CD14-positive monocyte (primary cell): ENCODE results near the gene TSHZ3. TPM values are rescaled to one million over a fixed set of nuclear protein-coding genes. Genes with fewer than 3 reads are reported as not detected.

ENCODE experiments used
- DNase-seq, 3 donors: peaks; one replicate each; pipeline ENCODE4 v3.0.0-alpha.2; 2011 to 2022
- H2AFZ ChIP-seq: 2 replicates; pipeline ENCODE4 v1.6.0; 2012; ENCODE audit warnings: mild to moderate bottlenecking, low read depth, low read length, inconsistent platforms; ENCODE audit not compliant: insufficient read depth, poor library complexity, severe bottlenecking
- H3K27ac ChIP-seq, 2 donors: 1 replicate in 1 of 2; 2 replicates in 1 of 2; pipeline ENCODE4 v1.5.1; 2012 to 2013; ENCODE audit warnings: low read length in 2 of 2, control low read depth in 1 of 2, inconsistent platforms in 1 of 2, low read depth in 1 of 2, mild to moderate bottlenecking in 1 of 2
- H3K27me3 ChIP-seq, 2 donors: one replicate each; pipeline versions ENCODE4 v1.6.0 to v1.6.1; 2011 to 2013; ENCODE audit warnings: low read length in 2 of 2; ENCODE audit not compliant: control insufficient read depth in 2 of 2, insufficient read depth in 2 of 2
- H3K36me3 ChIP-seq, 2 donors: replicated peaks in 1 of 2; 1 replicate in 1 of 2; 2 replicates in 1 of 2; pipeline versions ENCODE4 v1.5.1 to v1.6.1; 2012 to 2013; ENCODE audit warnings: low read length in 2 of 2, control low read depth in 1 of 2, inconsistent platforms in 1 of 2, mild to moderate bottlenecking in 1 of 2; ENCODE audit not compliant: insufficient read depth in 2 of 2, control insufficient read depth in 1 of 2
- H3K4me1 ChIP-seq, 2 donors: 1 replicate in 1 of 2; 2 replicates in 1 of 2; pipeline versions ENCODE4 v1.5.1 to v1.6.1; 2012 to 2013; ENCODE audit warnings: low read length in 2 of 2, control low read depth in 1 of 2, inconsistent platforms in 1 of 2, mild to moderate bottlenecking in 1 of 2, moderate library complexity in 1 of 2; ENCODE audit not compliant: insufficient read depth in 2 of 2, control insufficient read depth in 1 of 2
- H3K4me2 ChIP-seq: replicated peaks from 2 replicates; pipeline ENCODE3; 2012; ENCODE audit warnings: low read length, moderate library complexity, mild to moderate bottlenecking; ENCODE audit not compliant: poor library complexity, severe bottlenecking; ENCODE audit errors: extremely low read depth
- H3K4me3 ChIP-seq, 3 experiments: fragments of 200-600 bp in 1 of 3; sonication (generic) in 1 of 3; replicated peaks in 1 of 3; 1 replicate in 2 of 3; 2 replicates in 1 of 3; pipeline ENCODE4 v1.5.1; 2011 to 2013; ENCODE audit warnings: low read length in 3 of 3, mild to moderate bottlenecking in 3 of 3, control low read depth in 2 of 3, low read depth in 2 of 3, inconsistent platforms in 1 of 3, moderate library complexity in 1 of 3
- H3K79me2 ChIP-seq: 2 replicates; pipeline ENCODE4 v1.6.0; 2012; ENCODE audit warnings: mild to moderate bottlenecking, control low read depth, inconsistent platforms, low read length, moderate library complexity; ENCODE audit not compliant: insufficient read depth
- H3K9ac ChIP-seq: 2 replicates; pipeline ENCODE4 v1.6.0; 2017; ENCODE audit warnings: low read length, mild to moderate bottlenecking; ENCODE audit not compliant: insufficient read depth, poor library complexity, severe bottlenecking
- H3K9me3 ChIP-seq, 2 donors: replicated peaks in 1 of 2; 1 replicate in 1 of 2; 2 replicates in 1 of 2; pipeline versions ENCODE4 v1.5.1 to v1.6.1; 2012 to 2013; ENCODE audit warnings: low read length in 2 of 2, control low read depth in 1 of 2; ENCODE audit not compliant: control insufficient read depth in 1 of 2, insufficient read depth in 1 of 2
- H4K20me1 ChIP-seq: 2 replicates; pipeline ENCODE4 v1.6.0; 2012; ENCODE audit warnings: mild to moderate bottlenecking, low read length, control low read depth, moderate library complexity; ENCODE audit not compliant: insufficient read depth
- H3K27ac Mint-ChIP-seq, 7 donors: one replicate each; pipeline ENCODE4 v1.8.0; 2020; ENCODE audit warnings: mild to moderate bottlenecking in 7 of 7, mixed read lengths in 7 of 7, moderate library complexity in 6 of 7, inconsistent platforms in 2 of 7
- H3K27me3 Mint-ChIP-seq, 3 donors: one replicate each; pipeline ENCODE4 v1.8.0; 2021 to 2022; ENCODE audit warnings: low read depth in 3 of 3, mild to moderate bottlenecking in 3 of 3, mixed read lengths in 3 of 3, moderate library complexity in 3 of 3, inconsistent platforms in 1 of 3
- H3K36me3 Mint-ChIP-seq, 2 donors: one replicate each; pipeline ENCODE4 v1.8.0; 2020; ENCODE audit warnings: mixed read lengths in 2 of 2, inconsistent platforms in 1 of 2, mild to moderate bottlenecking in 1 of 2
- H3K4me1 Mint-ChIP-seq: one replicate; pipeline ENCODE4 v1.8.0; 2020; ENCODE audit warnings: mild to moderate bottlenecking, mixed read lengths
- H3K4me3 Mint-ChIP-seq, 2 donors: one replicate each; pipeline ENCODE4 v1.8.0; 2020; ENCODE audit warnings: mild to moderate bottlenecking in 2 of 2, mixed read lengths in 2 of 2, moderate library complexity in 1 of 2
- H3K9me3 Mint-ChIP-seq, 7 donors: one replicate each; pipeline ENCODE4 v1.8.0; 2020 to 2022; ENCODE audit warnings: mixed read lengths in 7 of 7, mild to moderate bottlenecking in 6 of 7, moderate library complexity in 6 of 7, inconsistent platforms in 2 of 7
- CTCF ChIP-seq: fragments of 200-600 bp; IDR thresholded peaks from one replicate; pipeline ENCODE4 v1.8.0; 2022; ENCODE audit warnings: antibody characterized with exemption, mild to moderate bottlenecking
- WGBS: methylation state at CpG from one replicate; pipeline ENCODE4 v1.1.5; 2013; ENCODE audit warnings: missing lambda C conversion rate; ENCODE audit not compliant: insufficient coverage; 5-methylcytosine and 5-hydroxymethylcytosine counted together
- intact Hi-C, 2 donors: fragments of 100-400 bp; cut with micrococcal nuclease; formaldehyde crosslinking; loops; one replicate each; pipeline versions ENCODE4 v1.15.0 to v1.15.1; 2023
- polyA plus RNA-seq, 3 donors: library from polyadenylated mRNA; depleted of rRNA in 1 of 3; unstranded in 2 of 3; stranded (reverse) in 1 of 3; fragments of 300-500 nt in 2 of 3; fragments of >200 nt in 1 of 3; fragmentation: Illumina TruSeq in 2 of 3; gene quantifications; 1 replicate in 2 of 3; 2 replicates in 1 of 3; pipeline ENCODE4 v1.2.3, GENCODE V29; 2012 to 2021

Gene TSHZ3
- polyA plus RNA-seq, 3 donors: 2.3 to 5.8 (median 3.3) TPM

DNA sequence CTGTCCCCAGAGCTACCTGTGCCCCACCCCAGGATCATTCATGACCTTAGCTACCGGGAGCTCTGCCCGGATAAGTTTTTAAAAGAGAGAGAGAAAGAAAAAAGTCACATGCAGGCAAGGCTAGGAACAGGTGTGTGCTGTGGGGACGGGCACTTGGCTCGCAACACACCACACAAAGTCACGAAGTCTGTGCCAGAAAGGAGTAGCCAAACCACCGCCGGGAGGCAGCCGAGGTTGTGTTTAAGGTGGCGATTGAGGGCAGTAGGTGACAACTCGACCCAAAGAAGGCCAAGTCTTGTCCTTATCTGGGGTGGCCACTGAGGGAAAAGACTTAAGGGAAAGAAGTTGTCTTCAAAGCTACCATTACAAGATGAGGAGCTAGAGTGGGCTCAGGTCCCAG is 4.6 kb upstream of the TSHZ3 start:
- peaks cover 0 to 29% (median 17%) of the 10 kb centered on the region in 7 donors for H3K9me3 Mint-ChIP-seq
- no peaks in the 10 kb centered on the region for H3K36me3 ChIP-seq
- peaks cover 2 to 37% of the 10 kb centered on the region in 2 donors for H3K9me3 ChIP-seq
- H3K4me3 Mint-ChIP-seq: peak overlapping the region in 1 of 2 donors; percentile 97
- no peak overlapping the region for H3K27ac ChIP-seq
- H3K4me1 ChIP-seq: peaks cover 36 to 38% of the 10 kb centered on the region in 2 donors
- no peak overlapping the region for H2AFZ ChIP-seq
- H3K36me3 Mint-ChIP-seq: peaks cover 10 to 22% of the 10 kb centered on the region in 2 donors
- H3K27ac Mint-ChIP-seq: no peak overlapping the region
- peaks cover 50 to 68% of the 10 kb centered on the region in 2 donors for H3K27me3 ChIP-seq
- H3K4me2 ChIP-seq: no peak overlapping the region
- TF ChIP-seq CTCF: no peak
- DNase-seq: no peak
- intact Hi-C loops: loop anchor here (5.0 to 10.0 kb wide), 5 partner anchors 42 to 1228 kb away; partner anchors contain the start of gene PDCD5 (in 1 of the 2)
- peaks cover 56% of the 10 kb centered on the region for H4K20me1 ChIP-seq
- H3K9ac ChIP-seq: no peak overlapping the region
- peaks cover 50% of the 10 kb centered on the region for H3K4me1 Mint-ChIP-seq
- H3K4me3 ChIP-seq: no peak overlapping the region
- H3K79me2 ChIP-seq: peaks cover under 1% of the 10 kb centered on the region
- peaks cover 65 to 80% (median 70%) of the 10 kb centered on the region in 3 donors for H3K27me3 Mint-ChIP-seq
- 3% methylated on average over 5 of the region's 10 CpGs for WGBS

GRCh38 chr19:31352782-31353651 is 3.8 kb upstream of the TSHZ3 start:
- H3K4me2 ChIP-seq: no peak overlapping the region
- intact Hi-C loops: loop anchor here (5.0 to 10.0 kb wide), 5 partner anchors 41 to 1229 kb away; partner anchors contain the start of gene PDCD5 (in 1 of the 2)
- H3K36me3 Mint-ChIP-seq: peaks cover 10 to 22% of the 10 kb centered on the region in 2 donors
- H3K79me2 ChIP-seq: peaks cover 9% of the 10 kb centered on the region
- peaks cover 55% of the 10 kb centered on the region for H3K4me1 Mint-ChIP-seq
- peak overlapping the region; percentile 58 to 97 for H3K4me3 Mint-ChIP-seq
- 3% methylated on average over 20 of the region's 43 CpGs for WGBS
- no peak overlapping the region for H3K9ac ChIP-seq
- no peaks in the 10 kb centered on the region for H3K36me3 ChIP-seq
- no peak overlapping the region for H3K27ac ChIP-seq
- peaks cover 50 to 65% of the 10 kb centered on the region in 2 donors for H3K27me3 ChIP-seq
- H3K9me3 ChIP-seq: peaks cover 2 to 37% of the 10 kb centered on the region in 2 donors
- peaks cover 67 to 81% (median 69%) of the 10 kb centered on the region in 3 donors for H3K27me3 Mint-ChIP-seq
- H3K9me3 Mint-ChIP-seq: peaks cover 0 to 30% (median 17%) of the 10 kb centered on the region in 7 donors
- no peak overlapping the region for H2AFZ ChIP-seq
- DNase-seq: no peak
- peaks cover 43 to 46% of the 10 kb centered on the region in 2 donors for H3K4me1 ChIP-seq
- no peak overlapping the region for H3K4me3 ChIP-seq
- no peak overlapping the region for H3K27ac Mint-ChIP-seq
- peaks cover 60% of the 10 kb centered on the region for H4K20me1 ChIP-seq
- TF ChIP-seq CTCF: no peak
